HG03342 (cell line): Measurements from ENCODE around the gene CLCN6.

Experiments
- ATAC-seq: cut with Tn5 transposase; IDR thresholded peaks from one replicate; pipeline ENCODE4 v1.9.1; 2021; ENCODE audit warnings: mild to moderate bottlenecking, moderate library complexity; ENCODE audit not compliant: unreplicated experiment

CLCN6 gene

GRCh38 chr1:11805422-11806306, at the start of gene CLCN6, which contains the start of gene MTHFR:
CLCN6 (plus strand) TSS chr1:11806191; CDS start chr1:11806263, 72 bp downstream.
MTHFR (minus strand) TSS chr1:11805964; CDS start chr1:11803116, 2,848 bp downstream.
- ATAC-seq, result peak; percentile 71

- ATAC-seq, result no peak
These were observed 48.9 kb upstream of the CLCN6 start for GRCh38 chr1:11757047-11757446.

GRCh38 chr1:11759791-11760190, 46.2 kb upstream of the CLCN6 start:
- no peak for ATAC-seq

- ATAC-seq, result no peak
These were observed 44.7 kb upstream of the CLCN6 start for GRCh38 chr1:11761285-11761684.

GRCh38 chr1:11761988-11762406, 44.0 kb upstream of the CLCN6 start, which contains the start of gene C1orf167:
C1orf167 (plus strand) TSS chr1:11762193; CDS start chr1:11764401, 2,208 bp downstream.
- ATAC-seq, result no peak

- no peak for ATAC-seq
These were observed 41.9 kb upstream of the CLCN6 start for GRCh38 chr1:11764115-11764514.

GRCh38 chr1:11764519-11764918, 41.5 kb upstream of the CLCN6 start:
- ATAC-seq, result no peak

GRCh38 chr1:11765661-11766428, 40.1 kb upstream of the CLCN6 start:
- ATAC-seq, result no peak

GRCh38 chr1:11766429-11766776, 39.6 kb upstream of the CLCN6 start:
- no peak for ATAC-seq

GRCh38 chr1:11767922-11768704, 37.9 kb upstream of the CLCN6 start:
- no peak for ATAC-seq

- ATAC-seq, result no peak
These were observed 37.2 kb upstream of the CLCN6 start for GRCh38 chr1:11768821-11769220.

- no peak for ATAC-seq
These were observed 36.7 kb upstream of the CLCN6 start for GRCh38 chr1:11769274-11769673.

GRCh38 chr1:11770011-11770410, 36.0 kb upstream of the CLCN6 start:
- ATAC-seq, result no peak

- no peak for ATAC-seq
These were observed 34.4 kb upstream of the CLCN6 start for GRCh38 chr1:11771481-11772043.

GRCh38 chr1:11772458-11772857, 33.5 kb upstream of the CLCN6 start:
- ATAC-seq, result no peak

- ATAC-seq, result no peak
These were observed 31.2 kb upstream of the CLCN6 start for GRCh38 chr1:11774753-11775152.

- no peak for ATAC-seq
These were observed 28.2 kb upstream of the CLCN6 start for GRCh38 chr1:11777658-11778322.

- no peak for ATAC-seq
These were observed 27.7 kb upstream of the CLCN6 start for GRCh38 chr1:11778336-11778735.

GRCh38 chr1:11778844-11779623, 27.0 kb upstream of the CLCN6 start:
- no peak for ATAC-seq
